G401.6 (cell line): ENCODE data around the gene YBEY.

Source experiments
- FAIRE-seq: peaks from 2 replicates; lab custom pipeline; 2012; peaks lifted over from hg19 to GRCh38; lab: Jason Lieb, UNC

Gene YBEY

DNA sequence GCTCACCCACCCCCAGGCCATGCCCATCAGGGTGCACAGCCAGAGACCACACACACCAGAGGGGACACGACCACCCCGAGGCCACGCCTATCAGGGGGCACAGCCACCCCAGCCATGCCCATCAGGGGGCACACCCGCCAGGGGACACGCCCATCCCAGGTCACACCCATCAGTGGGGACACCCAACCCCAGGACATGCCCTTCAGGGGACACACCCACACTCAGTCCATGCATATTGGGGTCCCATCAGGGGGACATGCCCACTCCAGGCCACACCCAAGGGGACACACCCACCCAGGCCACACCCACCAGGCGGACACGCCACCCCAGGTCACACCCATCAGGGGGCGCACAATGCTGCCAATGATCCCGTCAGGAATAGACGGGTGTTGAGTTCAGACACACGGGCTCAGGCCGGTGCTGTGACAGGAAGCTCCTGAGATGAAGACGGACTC lies 21.4 kb upstream of the YBEY start:
- no peak for FAIRE-seq

- no peak for FAIRE-seq
These were observed 20.2 kb upstream of the YBEY start for GRCh38 chr21:46265736-46266525.

DNA sequence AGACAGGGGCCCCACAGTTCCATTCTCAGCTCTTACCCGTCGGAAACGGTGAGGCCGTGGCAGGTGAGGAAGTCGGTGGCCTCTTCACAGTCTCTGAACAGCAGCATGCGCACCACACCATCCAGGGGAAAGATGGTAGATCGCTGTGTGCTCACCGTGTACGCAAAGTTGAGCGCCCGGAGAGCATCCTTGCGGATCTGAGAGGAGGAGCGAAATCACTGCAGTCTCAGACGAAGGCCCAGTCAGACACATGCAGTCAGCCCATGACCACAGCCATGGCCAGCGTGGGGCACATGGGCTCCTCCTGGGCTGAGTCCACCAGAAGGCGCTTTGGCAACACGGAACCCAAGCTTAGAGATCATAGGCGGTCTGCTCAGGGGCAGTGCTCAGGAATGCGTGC lies 19.2 kb upstream of the YBEY start:
- FAIRE-seq, result no peak

- FAIRE-seq, result no peak
These were observed 17.8 kb upstream of the YBEY start for GRCh38 chr21:46268371-46268770.

DNA sequence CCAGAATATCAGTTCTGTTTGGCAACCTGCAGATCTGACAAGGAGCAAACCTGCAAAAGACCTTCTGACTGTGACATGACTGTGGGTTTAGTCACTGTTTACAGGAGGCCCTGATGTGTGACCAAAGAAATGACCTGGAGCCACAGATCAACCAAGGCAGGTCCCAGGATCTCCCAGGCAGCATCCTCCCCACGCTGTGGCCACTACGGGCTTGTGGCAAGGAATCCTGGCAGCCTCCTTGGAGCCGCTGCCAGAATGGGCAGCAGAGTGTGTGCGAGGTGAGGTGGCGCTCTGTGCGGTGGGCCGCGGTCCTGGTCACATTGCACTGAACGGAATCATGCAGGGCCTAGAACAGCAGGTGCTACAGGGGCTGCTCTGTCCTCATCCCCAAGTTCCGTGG lies 16.7 kb upstream of the YBEY start:
- no peak for FAIRE-seq

DNA sequence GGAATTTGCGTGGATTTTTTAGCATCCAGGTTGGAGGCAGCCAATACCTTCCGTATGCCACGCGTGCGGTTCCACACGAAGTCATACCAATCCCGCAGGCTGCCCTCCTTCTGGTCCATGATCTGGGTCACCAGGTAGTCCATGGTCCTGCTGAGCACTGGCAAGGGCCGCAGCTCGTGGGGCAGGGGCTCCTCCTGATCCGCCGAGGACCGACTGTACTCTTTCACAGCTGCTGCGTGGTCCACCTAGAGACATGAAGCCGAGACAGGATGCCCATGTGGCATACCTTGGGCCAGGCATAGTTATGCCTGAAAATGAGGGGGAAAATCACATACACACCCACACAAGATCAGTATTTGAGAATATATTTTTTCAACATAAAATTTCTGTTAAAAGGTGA lies 12.8 kb upstream of the YBEY start:
- no peak for FAIRE-seq

- FAIRE-seq, result no peak
These were observed 11.2 kb upstream of the YBEY start for GRCh38 chr21:46274797-46275390.

GRCh38 chr21:46284077-46284644 lies 2.0 kb upstream of the YBEY start:
- no peak for FAIRE-seq

GRCh38 chr21:46284733-46285132 lies 1.4 kb upstream of the YBEY start:
- FAIRE-seq, result no peak

GRCh38 chr21:46285206-46285661 lies 908 bp upstream of the YBEY start, which contains the start of gene MCM3AP:
TSS of gene MCM3AP (minus strand) at chr21:46285611. CDS start at chr21:46285286, 325 bp downstream.
- no peak for FAIRE-seq

GRCh38 chr21:46286648-46287002 lies 483 bp downstream of the YBEY start:
- FAIRE-seq, result no peak

DNA sequence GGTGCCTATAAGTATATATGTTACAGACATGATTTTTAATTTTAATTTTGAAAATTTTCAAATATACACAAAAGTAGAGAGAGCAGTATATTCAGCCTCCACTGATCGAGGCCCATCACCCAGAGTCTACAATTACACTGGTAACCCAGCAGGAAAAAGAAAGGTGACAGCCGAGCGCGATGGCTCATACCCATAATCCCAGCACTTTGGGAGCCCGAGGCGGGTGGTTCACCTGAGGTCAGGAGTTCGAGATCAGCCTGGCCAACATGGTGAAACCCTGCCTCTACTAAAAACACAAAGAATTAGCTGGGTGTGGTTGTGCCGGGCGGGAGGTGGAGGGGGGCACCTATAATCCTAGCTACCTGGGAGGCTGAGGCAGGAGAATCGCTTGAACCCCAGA lies 1.4 kb downstream of the YBEY start:
- FAIRE-seq, result no peak

DNA sequence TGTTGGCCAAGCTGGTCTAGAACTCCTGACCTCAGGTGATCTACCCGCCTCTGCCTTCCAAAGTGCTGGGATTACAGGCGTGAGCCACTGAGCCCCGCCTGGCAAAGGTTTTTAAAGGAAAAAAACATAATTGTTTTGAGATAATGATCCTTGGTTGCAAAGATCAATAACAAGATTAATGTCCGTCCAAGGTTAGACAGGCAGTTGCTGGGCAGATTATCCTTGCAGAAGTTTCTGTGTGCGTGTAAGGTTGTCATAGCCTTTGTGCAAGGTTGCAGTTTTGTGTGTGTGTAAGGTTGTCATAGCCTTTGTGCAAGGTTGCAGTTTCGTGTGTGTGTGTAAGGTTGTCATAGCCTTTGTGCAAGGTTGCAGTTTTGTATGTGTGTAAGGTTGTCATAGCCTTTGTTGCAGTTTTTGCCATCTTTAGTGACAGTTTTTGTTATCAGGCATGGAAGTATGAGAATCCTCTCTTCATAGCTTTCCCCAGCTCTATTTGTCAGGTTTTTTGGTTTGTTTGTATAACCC lies 3.6 kb downstream of the YBEY start:
- no peak for FAIRE-seq

DNA sequence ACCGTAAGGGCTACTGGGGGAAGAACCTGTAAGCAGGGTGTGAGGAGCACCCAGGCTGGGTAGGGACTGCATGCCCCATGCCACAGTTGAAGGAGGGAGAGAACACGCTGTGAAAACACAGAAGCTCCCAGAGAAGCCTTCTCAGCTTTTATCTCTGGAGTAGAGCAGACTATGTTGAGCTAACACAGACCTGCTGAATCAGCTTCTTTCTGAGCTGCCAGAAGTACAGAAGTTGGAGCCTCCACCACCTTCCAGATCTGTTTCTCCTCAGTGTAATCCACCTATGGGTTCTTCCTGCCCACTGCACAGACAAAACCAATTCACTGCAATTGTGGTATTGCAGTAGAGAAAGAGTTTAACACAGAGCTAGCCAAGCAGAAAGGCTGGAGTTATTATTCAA lies 5.4 kb downstream of the YBEY start:
- no peak for FAIRE-seq

DNA sequence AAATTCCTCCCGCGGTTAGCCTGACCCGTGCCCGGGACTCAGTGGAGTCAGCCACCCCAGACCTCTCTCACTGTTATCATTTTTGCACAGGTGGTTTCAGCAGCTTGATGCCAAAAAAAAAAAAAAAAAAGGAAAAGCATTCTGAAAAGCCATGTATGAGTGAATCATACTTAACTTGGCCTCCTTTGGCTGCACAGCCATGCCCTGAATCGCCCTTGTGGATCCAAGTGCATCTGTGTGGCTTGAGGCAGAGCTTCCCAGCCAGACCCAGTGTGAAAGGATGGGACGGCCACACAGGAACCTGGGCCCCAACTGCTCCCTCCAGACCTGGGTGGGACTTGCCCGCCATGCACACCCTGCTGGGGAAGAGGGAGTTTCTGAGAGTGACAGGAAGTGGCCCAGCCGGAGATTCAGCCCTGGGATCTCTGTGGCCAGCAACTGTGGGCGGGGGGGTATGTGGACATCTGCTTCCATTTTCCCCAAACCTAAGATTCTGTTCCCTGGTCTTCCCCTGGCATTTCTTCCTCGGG lies 8.6 kb downstream of the YBEY start:
- FAIRE-seq, result no peak

GRCh38 chr21:46295177-46295770 lies 9.1 kb downstream of the YBEY start:
- FAIRE-seq, result no peak

GRCh38 chr21:46295996-46296752 lies 10.0 kb downstream of the YBEY start:
- no peak for FAIRE-seq

DNA sequence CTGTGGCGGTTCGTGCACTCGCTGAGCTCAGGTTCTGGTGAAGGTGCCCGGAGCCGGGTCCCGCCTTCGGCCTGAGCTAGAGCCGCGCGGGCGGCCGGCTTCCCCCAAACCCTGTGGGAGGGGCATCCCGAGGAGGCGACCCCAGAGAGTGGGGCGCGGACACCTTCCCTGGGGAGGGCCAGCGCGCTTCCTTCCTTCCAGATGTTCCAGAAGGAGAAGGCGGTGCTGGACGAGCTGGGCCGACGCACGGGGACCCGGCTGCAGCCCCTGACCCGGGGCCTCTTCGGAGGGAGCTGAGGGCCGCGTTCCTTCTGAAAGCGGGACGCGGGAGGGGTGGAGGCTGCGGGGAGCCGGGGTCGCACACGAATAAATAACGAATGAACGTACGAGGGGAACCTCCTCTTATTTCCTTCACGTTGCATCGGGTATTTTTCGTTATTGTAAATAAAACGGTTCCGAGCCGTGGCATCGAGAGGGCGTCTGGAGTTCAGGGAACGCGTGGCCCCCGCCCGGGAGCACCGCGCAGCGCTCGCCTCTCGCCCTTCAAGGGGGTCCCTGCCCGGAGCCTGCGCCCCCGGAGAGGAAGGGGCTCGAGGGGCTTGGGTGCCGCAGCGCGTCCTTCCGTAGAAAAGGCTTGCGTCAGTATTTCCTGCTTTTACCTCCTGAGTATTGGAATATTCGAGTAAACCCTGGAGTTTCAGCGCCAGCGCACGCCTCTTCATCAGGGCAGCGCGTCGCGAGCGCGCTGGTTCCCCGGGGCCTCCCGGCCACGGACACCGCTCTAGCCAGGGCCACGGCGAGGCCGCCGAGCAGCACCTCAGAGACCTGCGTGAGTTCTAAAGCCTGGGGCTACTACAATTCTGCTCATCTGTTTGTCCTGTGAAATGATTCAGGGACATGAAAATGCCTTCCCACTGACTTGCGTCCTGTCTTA lies 11.5 kb downstream of the YBEY start:
- FAIRE-seq, result no peak

DNA sequence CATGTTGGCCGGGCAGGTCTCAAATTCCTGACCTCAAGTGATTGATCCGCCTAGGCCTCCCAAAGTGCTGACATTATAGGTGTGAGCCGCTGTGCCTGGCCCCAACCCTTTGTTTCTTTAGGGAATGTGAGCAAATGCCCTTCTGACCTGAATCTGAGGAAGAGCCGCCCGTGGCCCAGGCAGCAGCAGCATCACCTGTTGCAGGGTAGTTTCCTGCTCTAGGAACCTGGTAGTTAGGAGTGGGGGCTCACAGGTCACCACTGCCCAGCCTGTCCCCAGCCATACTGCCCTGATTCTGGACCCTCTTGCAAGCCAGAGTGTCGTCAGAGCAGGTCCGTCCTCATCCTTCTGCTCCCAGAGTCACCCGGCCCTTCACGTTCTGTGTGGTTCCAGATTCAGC lies 13.0 kb downstream of the YBEY start:
- no peak for FAIRE-seq

DNA sequence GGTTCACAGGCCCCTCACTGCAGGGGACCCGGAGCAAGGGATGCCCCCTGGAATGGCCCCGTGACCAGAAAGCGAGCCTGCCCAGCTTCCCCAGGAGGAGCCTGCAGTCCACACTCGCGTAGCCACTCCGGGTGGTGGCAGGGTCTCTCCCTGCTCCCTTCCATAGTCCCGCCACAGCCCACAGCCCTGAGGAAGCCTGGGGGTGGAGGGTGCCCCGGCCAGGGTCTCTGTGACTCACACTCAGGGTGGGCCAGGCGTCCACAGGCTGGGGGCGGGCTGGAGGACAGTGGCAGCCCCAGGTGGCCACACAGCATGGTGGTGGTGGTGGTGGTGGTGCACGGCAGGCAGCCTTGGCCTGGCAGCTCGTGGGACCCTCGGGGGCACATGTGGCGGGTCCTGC lies 15.6 kb downstream of the YBEY start:
- FAIRE-seq, result no peak

GRCh38 chr21:46304437-46304836 lies 18.3 kb downstream of the YBEY start:
- FAIRE-seq, result no peak
